HG03378 (cell line): Measurements from ENCODE around the gene UPK3B.
"Not testable (repeated sequence)": the region's sequence is repeated elsewhere in the genome, so short reads cannot be mapped to it uniquely, and the experiment has no call there.

Experiments
- ATAC-seq: cut with Tn5 transposase; IDR thresholded peaks from one replicate; pipeline ENCODE4 v1.9.1; 2021; ENCODE audit warnings: mild to moderate bottlenecking, moderate library complexity; ENCODE audit not compliant: unreplicated experiment

UPK3B gene

GRCh38 chr7:76512941-76513816, 2.8 kb downstream of the UPK3B start:
- no peak for ATAC-seq

GRCh38 chr7:76513817-76514799, 3.8 kb downstream of the UPK3B start:
- ATAC-seq: no peak

- ATAC-seq: no peak
Measured at GRCh38 chr7:76514926-76515771, 4.8 kb downstream of the UPK3B start.

GRCh38 chr7:76515999-76516443, 5.7 kb downstream of the UPK3B start:
- peak; percentile 59 for ATAC-seq

- ATAC-seq: not testable (repeated sequence)
Measured at GRCh38 chr7:76516932-76517331, 6.6 kb downstream of the UPK3B start.

GRCh38 chr7:76526183-76526582, 15.8 kb downstream of the UPK3B start:
- ATAC-seq: not testable (repeated sequence)

- not testable (repeated sequence) for ATAC-seq
Measured at GRCh38 chr7:76531643-76532042, 21.3 kb downstream of the UPK3B start.

- ATAC-seq: not testable (repeated sequence)
Measured at GRCh38 chr7:76543197-76543596, 32.8 kb downstream of the UPK3B start, which contains the start of gene SPDYE16. SPDYE16 (minus strand) TSS chr7:76543297; CDS start chr7:76541459, 1,838 bp downstream.

GRCh38 chr7:76549025-76549854, 38.9 kb downstream of the UPK3B start:
- ATAC-seq: peak; percentile 98

GRCh38 chr7:76549855-76550248, 39.5 kb downstream of the UPK3B start:
- ATAC-seq: not testable (repeated sequence)

- not testable (repeated sequence) for ATAC-seq
Measured at GRCh38 chr7:76551992-76552391, 41.6 kb downstream of the UPK3B start.

- ATAC-seq: not testable (repeated sequence)
Measured at GRCh38 chr7:76559685-76560084, 49.3 kb downstream of the UPK3B start.

- not testable (repeated sequence) for ATAC-seq
Measured at GRCh38 chr7:76560157-76560556, 49.8 kb downstream of the UPK3B start.

GRCh38 chr7:76561342-76561741, 51.0 kb downstream of the UPK3B start:
- ATAC-seq: not testable (repeated sequence)

- not testable (repeated sequence) for ATAC-seq
Measured at GRCh38 chr7:76565001-76565400, 54.6 kb downstream of the UPK3B start.
